HG03521 (cell line): ENCODE results near the gene CD38.
"Not testable (repeated sequence)": the region's sequence is repeated elsewhere in the genome, so short reads cannot be mapped to it uniquely, and the experiment has no call there.

Experiments used
- ATAC-seq: cut with Tn5 transposase; IDR thresholded peaks from one replicate; pipeline ENCODE4 v1.9.1; 2021; ENCODE audit warnings: mild to moderate bottlenecking, moderate library complexity; ENCODE audit not compliant: unreplicated experiment

The CD38 gene

DNA sequence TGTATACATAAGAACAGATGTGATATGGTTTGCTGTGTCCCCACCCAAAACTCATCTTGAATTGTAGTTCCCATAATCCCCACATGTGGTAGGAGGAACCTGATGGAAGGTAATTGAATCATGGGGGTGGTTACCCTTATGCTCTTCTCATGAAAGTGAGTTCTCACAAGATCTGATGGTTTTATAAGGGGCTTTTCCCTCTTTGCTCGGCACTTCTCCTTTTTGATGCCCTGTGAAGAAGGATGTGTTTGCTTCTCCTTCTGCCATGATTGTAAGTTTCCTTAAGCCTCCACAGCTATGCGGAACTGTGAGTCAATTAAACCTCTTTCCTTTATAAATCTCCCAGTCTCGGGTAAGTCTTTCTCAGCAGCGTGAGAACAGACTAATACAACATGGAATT lies 83.1 kb downstream of the CD38 start:
- not testable (repeated sequence) for ATAC-seq

DNA sequence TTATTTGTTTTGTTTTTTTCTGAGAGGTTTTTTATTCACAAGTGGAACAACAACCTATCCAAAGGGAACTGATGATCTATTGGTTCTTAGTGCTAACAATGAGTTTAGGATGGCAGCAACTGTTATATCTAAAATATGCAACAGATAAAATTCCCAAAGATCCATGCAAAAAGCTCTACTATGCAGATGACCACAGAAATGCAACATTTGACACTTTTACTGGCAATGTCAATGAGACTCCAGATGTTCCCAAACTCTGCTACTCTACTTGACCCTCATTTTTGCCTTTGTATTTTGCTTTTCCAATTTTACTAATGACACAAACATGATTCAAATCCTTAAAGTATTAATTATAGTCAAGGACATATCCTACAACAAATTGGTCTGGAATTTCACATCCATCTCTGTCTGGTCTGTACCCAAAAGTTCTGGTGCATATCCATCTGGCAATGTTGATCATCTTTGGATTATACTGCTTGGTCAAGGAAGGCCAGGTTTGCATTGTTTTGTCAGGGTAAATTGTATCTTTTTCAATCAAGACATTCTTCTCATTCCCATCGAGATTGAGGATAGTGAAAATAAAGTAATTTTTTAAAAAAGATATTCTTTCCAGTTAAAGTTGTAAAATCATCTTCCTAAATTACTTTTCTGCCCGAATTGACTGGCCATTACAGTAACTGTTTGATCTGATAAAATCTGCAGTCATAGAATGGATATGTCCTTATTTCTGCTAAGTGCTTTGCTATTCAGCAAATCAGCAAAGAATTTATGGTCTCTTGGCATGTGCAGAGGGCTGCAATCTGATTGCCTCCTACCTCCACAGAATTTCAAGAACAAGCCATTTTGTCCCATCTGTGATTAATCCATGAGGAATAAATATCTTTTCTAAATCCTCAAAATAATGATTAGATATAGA lies 86.8 kb downstream of the CD38 start:
- no peak for ATAC-seq

DNA sequence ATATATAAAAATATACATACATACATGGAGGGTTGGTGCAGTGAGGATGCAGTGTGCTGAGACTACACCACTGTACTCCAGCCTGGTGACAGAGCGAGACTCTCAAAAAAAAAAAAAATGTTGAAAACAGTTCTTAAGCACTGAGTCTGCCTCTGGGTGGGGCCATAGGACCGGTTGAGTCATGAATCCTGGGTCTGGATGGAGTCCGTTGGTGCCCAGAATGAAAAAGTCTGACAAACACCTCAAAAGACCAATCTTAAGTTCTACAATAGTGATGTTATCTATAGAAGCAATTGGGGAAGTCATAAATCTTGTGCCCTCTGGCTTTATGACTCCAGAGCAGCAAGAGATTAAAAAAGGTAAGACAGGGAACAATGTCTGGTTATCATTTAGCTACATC lies 90.0 kb downstream of the CD38 start:
- ATAC-seq: no peak

DNA sequence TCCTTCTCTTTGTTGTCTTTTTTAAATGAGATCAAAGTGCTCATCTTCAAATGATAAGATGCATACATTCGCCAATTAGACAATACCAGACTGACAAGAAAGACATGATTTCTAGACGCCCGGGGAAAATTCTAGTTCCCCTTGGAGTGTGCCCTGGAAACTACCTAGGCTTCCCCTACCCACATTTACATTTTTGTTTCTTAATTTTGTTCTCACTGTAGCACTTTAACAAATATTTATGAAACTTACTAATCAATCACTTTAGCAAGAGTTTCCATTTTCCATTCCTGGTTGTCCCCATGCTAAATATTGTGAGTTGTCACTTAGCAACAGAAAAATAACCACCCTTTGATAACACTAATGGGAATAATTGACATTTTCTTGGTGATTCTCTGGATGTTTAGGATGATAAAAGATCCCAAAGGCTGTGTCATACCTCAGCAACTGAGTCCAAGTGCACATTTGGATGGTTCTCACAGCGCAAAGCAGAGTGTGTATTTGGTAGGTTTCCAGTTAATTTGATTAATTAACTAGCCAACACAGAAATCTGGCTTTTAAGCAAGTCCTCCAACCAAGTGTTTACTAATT lies 90.8 kb downstream of the CD38 start:
- ATAC-seq: no peak

DNA sequence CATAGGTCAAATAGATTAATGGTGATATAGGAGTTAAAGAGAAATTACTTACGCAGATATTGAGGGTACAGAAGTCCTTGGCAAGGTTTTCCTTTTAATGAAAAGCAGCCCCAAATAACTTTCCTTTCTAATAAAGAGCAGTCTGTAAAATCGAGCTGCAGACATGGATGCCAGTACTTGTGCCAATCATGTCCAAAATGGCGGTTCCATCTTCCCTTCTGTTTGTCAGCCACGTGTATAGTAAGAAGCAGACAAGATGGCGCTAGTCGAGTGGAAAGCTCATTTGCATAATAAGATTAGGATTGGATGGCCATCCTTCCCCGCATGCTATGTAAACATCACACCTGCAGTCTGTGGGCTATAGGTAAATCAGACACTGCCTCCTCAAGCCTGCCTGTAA lies 92.0 kb downstream of the CD38 start:
- no peak for ATAC-seq

DNA sequence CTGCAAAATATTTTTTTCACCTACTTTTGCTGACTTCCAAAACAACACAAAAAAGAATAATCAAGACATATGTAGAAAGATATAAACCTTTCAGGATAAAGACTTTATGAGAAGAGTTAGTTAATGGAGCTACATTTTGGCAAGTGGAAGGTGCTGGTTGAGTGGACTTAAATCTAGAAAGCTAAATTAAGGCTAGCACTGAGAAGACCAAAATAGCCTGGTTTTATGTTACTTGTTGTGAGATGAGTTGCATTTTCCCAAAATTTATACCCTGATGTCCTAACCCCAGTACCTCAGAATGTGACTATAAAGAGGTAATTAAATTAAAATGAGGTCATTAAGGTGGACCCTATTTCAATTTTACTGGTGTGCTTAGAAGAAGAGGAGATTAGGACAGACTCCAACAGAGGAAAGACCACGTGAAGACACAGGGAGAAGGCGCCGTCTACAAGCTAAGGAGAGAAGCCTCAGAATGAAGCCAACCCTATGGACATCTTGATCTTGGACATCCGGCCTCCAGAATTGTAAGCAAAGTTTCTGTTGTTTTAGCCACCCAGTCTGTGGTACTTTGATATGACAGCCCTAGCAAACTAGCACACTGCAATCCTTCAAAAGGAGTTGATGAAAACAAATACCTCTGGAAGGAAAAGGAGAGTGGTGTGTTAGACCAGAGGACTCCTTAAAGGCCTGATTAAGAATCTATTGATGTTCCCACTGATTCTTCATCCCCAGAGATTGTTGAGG lies 93.0 kb downstream of the CD38 start:
- ATAC-seq: no peak

DNA sequence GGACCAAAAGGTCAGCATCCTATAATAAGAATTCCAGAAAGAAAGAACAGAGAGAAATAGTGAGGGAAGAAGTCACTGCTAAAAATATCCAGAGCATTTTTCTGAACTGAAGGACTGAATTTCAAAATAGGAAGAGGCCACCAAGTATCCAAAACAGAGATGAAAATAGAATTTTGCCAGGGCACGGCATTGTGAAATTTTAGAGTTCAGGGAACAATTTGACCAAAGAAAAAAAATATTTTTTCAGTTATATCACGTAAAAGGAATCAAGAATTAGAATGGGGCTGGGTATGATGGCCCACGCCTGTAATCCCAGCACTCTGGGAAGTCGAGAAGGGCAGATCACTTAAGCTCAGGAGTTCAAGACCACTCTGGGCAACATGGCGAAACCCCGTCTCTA lies 95.0 kb downstream of the CD38 start:
- ATAC-seq: no peak

DNA sequence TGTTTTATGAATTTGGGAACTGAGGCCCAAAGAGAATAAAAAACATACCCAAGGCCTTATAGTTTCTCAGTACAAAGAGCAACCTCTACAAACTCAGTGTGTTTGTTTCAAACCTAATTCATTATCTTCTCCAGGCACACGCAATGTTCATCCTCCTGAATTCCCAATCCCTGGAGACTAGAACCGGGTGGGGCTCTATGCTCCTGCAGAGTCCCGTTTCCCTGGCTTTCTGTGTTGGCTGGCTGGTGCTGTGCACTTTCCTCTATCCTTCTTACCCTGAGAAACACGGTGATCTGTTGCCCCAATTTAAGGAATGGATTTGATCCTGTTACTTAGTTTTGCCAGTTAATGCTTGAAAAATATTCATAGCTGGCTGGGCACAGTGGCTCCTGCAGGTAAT lies 96.5 kb downstream of the CD38 start:
- no peak for ATAC-seq

DNA sequence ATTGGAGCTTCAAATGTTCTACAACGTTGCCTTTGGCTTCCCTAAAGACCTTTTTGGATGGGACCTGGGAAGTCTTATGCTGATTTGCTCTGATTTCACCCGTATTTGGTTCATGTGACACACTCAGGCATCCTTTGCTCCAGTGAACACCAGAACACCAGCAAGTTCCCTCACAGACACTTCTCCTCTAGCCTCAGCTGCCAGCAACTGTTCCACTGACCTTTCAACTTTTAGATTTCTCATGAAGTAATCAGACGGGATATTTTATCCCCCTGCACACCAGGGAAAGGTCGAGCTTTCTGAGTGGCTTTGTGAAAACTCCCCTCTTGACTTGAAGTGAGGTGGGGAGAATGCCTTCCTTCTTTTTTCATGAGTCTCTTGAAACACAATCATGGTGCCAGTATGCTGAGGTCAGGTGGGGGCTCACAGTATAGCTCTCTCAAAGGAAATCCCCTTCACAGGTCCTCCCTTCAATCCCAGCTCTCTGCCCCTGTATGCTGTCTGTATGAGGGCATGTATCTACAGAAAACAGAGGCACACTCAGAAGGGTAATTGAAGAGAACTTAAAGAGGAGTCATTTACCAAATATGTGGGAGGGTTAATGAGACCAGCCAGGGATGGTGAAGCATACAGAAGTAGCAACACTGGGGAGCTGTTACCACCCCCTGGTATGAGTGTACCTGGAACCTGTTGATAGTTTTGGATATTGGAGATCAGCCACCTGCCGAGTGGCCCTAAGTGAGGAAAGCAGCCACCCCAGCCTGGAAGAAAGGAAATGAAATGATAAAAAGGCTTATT lies 97.7 kb downstream of the CD38 start:
- no peak for ATAC-seq

DNA sequence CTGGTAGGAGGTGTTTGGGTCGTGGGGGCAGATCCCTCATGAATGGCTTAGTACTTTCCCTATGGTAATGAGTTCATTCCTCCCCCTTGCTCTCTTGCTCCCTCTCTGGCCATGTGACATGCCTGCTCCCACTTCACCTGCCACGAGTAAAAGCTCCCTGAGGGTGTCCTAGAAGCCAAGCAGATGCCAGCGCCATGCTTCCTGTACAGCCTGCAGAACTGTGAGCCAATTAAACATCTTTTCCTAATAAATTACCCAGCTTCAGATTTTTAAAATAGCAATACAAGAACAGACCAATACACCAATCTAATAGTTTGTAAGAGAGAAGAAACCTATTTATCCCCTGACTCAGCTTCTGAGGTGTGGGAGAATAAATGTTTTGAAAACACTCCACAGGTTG lies 99.9 kb downstream of the CD38 start:
- no peak for ATAC-seq

DNA sequence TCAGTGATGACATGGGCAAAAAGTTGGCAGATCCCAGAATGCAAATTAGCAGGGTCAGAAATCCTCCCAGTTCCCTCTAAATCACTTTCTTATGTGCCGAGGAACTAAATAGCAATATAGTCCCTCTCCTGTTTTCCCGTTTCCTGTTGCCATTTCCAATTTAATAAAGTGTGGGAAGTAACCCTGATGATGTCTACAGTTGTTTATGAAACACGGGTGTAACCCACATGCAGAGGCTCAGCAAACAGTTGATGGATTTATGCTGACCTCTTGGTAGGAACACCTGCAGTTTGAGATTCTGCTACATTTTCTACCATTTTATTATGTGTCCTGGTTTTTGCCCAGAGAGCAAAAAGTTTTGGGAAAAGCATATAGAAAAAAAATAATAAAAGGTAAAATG lies 103.7 kb downstream of the CD38 start:
- ATAC-seq: no peak

DNA sequence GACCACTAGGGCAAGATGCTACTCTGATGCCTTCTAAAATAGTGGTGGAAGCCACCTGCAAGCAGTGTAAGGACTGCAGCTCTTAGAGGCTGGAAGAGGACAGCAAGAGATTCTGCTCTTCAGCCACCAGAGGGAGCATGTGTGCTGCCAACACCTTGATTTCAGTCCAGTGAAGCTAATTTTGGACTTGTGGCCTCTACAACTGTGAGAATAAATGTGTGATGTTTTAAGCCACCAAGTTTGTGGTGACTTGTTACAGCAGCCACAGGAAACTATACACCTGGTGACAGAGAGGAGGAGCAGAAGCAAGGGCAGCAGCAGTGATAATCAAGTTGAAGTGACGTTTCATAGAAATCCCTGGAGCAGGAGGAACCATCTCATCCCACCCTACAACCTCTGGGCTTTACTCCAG lies 104.6 kb downstream of the CD38 start:
- ATAC-seq: peak; percentile 97

DNA sequence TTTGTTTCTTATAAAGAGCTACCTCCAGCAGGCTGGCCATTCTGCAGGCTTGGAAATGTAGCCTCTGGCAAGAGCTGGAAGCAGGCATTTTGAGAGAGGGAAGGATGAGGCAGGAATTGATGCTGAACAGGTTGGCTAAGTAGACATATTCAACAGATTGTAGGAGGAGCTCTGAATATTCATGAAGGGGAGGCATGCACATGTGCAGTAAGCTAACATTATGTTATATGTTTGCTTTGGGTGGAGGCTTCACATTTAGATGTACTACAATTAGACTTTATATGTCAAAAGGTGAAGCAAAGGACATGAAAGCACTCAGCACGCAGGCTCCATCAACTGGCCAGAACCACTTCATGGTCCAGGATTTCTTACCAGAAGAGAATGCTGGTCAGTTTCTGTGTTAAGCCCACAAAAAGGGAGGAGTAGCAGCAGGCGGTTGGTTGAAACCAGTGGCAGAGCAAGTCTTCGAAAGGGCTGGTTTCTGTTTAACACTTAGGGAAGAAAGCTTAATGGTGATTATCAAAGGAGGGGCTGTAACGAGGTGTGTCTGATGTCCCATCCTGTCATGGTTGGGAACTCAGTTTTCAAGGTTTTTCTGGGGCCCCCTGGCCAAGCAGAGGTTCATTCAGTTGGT lies 105.6 kb downstream of the CD38 start:
- ATAC-seq: no peak

DNA sequence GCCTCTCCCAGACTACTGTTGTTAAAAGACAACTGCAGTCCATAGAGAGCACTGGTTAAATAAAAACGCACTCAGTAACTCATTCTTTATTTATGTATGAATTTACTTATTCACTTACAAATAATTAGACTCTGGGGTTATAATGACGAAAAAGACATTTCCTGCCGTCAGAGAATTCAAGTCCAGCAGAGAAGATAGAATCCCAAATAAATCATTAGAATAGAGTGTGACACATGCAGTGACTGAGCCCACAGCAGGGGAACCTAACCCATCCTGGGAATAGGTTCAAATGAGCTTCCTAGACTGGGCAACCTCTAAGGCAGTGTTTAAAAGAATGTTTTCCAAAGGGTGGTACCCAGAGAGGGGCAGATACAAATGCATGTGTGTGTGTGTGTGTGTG lies 106.5 kb downstream of the CD38 start:
- ATAC-seq: no peak

DNA sequence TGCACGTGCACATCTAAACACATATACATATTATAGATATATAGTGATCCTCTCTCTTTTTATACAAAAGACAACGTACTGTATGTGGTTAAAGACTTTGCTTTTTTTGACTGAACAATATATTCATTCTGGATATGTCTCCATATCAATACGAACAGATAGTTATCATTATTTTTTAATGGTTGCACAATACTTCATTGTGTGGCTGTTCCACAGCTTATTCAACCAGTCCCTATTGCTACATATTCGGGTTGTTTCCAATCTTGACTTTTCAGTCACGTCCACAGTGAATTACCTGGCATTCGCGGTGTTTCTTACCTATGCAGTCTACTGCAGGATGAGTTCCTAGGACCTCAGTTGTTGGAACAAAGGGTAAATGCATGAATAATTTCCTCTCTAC lies 107.3 kb downstream of the CD38 start:
- ATAC-seq: no peak

DNA sequence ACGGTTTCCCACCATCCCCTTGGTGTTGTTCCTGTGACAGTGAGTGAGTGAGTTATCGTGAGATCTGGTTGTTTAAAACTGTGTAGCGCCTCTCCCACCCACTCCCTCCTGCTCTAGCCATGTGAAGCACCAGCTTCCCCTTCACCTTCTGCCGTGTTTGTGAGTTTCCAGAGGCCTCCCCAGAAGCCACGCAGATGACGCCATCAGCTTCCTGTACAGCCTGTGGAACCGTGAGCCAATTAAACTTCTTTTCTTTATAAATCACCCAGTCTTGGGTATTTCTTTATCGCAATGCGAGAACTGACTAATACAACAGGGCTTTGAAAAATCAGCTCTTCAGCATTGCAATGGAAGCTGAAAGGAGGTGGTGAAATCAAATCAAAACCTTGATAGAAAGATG lies 110.4 kb downstream of the CD38 start:
- ATAC-seq: no peak

DNA sequence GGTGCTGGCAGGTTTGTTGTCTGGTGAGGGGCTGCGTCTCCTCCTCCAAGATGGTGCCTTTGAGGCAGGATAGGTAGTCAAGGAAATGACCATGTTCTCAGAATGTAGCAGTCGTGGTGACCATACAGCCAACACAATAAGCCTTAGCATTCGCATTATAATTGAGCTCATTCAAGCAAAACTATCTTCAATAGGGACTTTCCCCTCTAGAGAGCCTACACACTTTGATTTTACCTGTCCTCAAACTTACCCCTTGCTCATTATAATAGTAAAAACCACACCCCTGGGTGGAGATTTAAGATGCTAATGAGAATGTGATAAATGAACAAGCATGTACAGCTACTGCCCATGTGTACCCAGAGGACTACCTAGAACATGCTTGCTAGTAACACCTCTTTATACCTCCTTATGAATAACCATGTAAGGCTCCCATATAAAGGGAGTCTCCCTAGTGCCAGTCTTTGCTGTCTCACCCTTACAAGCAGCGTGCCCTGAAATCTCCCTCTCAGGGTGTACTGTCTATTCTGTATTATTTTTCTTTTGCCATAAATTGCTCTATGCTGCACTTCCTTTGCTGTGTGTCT lies 112.2 kb downstream of the CD38 start:
- ATAC-seq: no peak

DNA sequence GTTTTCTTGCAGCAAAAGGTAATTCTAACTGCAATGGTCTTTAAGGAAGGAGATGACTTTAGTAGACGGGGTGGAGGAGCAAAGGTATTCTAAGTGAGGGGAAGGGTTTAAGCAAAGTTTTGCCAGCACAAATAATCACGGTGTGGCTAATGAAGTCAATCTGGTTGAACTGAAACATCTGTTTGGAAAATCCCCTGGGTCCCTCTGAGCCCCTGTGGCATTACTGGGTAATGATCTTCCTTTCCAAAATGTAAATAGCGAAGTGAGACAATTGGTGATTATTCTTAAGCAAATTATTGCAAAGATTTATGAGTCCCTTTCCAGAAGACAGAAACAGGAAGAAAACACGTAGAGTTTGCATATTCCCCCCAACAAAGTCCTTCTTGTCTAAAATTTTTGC lies 113.2 kb downstream of the CD38 start:
- ATAC-seq: no peak

DNA sequence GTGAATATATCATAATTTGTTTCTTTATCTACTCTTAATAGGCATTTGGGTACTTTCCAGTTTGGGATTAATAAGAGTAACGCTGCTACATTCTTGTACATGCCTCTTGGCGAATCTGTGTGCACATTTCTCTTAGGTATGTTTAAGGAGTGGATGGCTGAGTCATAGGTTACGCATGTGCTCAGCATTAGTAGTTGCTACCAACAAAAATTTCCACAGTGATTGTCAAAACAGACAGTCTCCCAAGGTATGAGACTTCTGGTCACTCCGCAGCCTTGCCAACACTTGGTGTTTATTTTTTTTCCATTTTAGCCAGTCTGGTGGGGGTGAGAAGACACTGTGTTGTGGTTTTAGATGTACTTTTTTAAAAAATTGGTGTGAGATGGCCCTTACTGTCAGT lies 115.8 kb downstream of the CD38 start:
- no peak for ATAC-seq

DNA sequence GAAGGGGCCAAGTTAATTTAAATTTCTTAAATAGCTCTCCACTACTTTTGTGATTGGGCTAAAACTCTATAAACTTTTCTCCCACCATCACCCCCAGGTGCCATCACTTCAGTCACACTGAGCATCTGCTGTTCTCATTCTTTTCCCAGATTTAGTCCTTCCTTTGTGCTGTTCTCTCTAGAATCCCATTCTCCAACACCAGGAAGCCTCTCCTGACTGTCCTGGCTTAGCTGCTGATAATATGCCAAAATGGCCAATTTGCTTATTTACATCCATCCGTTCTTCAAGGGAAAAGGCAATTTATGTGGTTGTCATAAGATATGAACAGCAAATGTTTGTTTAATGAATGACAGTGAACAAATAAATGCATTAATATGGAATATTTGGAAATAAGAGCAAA lies 116.3 kb downstream of the CD38 start:
- no peak for ATAC-seq
